ENCODE measurements around the gene HEYL.
A peak's percentile ranks its signal among the peaks of the same experiment; 100 is the strongest.

Gene HEYL

DNA sequence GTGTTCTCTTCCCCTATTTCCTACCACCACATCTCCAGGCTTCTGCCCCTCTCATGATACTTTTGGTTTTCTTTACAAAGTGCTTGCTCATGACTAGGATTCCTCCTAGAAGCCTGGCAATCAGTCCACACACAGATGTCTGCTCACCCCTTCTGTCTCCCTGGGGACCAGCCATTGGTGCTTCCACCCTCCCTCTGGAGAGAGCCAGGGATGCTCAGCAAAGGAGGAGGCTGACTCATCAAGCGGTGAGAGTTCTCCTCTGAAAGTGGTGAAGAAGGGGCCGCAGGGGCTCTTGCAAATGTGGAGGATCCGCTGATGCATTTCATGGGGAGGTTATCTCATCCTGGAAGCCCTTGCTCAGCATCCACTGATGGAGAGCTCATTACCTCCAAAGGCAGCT, 18.0 kb upstream of the HEYL start:
- H2BK5ac ChIP-seq (ENCODE audit: low read depth, low read length, poor library complexity), result no peak overlapping the region
- no peak overlapping the region for H2BK120ac ChIP-seq (ENCODE audit: insufficient read depth, low read length, poor library complexity)
- H4K8ac ChIP-seq (ENCODE audit: low read depth, low read length), result no peak overlapping the region
- H4K12ac ChIP-seq (ENCODE audit: low read depth, low read length), result no peak overlapping the region
- no peak overlapping the region for H3K4me2 ChIP-seq (ENCODE audit: low read length)
- H4K91ac ChIP-seq (ENCODE audit: low read depth, low read length), result no peak overlapping the region
- H3K4ac ChIP-seq (ENCODE audit: low read depth, low read length), result no peak overlapping the region
- H3K36me3 ChIP-seq (ENCODE audit: control insufficient read depth in 1 of 2, insufficient read depth in 2 of 2, low read length in 2 of 2), result no peaks in the 10 kb centered on the region
- H3K79me2 ChIP-seq (ENCODE audit: control insufficient read depth, insufficient read depth, low read length, poor library complexity), result no peaks in the 10 kb centered on the region
- no peak overlapping the region for H3K23ac ChIP-seq (ENCODE audit: low read length)
- H3K27ac ChIP-seq (ENCODE audit: low read depth, low read length), result no peak overlapping the region
- H3K18ac ChIP-seq (ENCODE audit: low read length), result no peak overlapping the region
- H3K4me1 ChIP-seq (ENCODE audit: control insufficient read depth in 1 of 2, insufficient read depth in 2 of 2, low read length in 2 of 2), result no peaks in the 10 kb centered on the region
- no peak overlapping the region for H3K4me3 ChIP-seq (ENCODE audit: low read depth, low read length)
- H2AK5ac ChIP-seq (ENCODE audit: low read length), result no peak overlapping the region
- DNase-seq, result no peak
- peaks cover 4% of the 10 kb centered on the region for H3K27me3 ChIP-seq (ENCODE audit: insufficient read depth, low read length)
- H2AFZ ChIP-seq (ENCODE audit: insufficient read depth, low read length, poor library complexity), result no peak overlapping the region
- H3K14ac ChIP-seq (ENCODE audit: low read length), result no peak overlapping the region
- no peak overlapping the region for H3K9ac ChIP-seq (ENCODE audit: low read length)
- no CpG with 5 or more reads among the region's 3 CpGs for WGBS (ENCODE audit: extremely low coverage, insufficient coverage, insufficient read length)
- H2BK12ac ChIP-seq (ENCODE audit: low read length), result no peak overlapping the region
- no peaks in the 10 kb centered on the region for H3K79me1 ChIP-seq (ENCODE audit: low read length)
- no peaks in the 10 kb centered on the region for H3K9me3 ChIP-seq (ENCODE audit: insufficient read depth, low read depth, low read length)

DNA sequence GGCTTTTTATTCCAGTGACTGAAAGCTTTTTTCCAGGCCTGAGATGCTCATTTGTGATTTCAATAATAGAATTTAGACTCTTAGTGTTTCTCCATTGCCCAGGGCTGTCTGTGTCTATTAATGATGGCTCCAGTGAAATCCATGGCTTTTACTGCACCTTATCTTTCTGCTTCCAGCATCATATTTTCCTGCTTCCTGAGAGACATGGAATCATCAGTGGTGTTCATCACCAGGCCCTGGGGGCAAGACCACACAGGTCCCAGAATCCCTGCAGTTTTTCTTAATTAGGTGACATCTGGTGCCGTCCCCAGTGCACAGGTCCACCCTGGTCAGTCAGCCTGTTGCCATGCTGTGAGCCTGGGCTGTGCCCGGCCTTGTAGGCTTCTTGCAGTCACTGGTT, 16.9 kb upstream of the HEYL start:
- Histone ChIP-seq H3K4me2 (ENCODE audit: low read length) (no peak overlapping the region), H3K18ac (ENCODE audit: low read length) (no peak overlapping the region), H3K4ac (ENCODE audit: low read depth, low read length) (no peak overlapping the region), H3K79me1 (ENCODE audit: low read length) (no peaks in the 10 kb centered on the region), H2AK5ac (ENCODE audit: low read length) (no peak overlapping the region), H3K4me1 (ENCODE audit: control insufficient read depth in 1 of 2, insufficient read depth in 2 of 2, low read length in 2 of 2) (no peaks in the 10 kb centered on the region), H4K91ac (ENCODE audit: low read depth, low read length) (no peak overlapping the region), H3K4me3 (ENCODE audit: low read depth, low read length) (no peak overlapping the region), H3K14ac (ENCODE audit: low read length) (no peak overlapping the region), H4K12ac (ENCODE audit: low read depth, low read length) (no peak overlapping the region), H4K8ac (ENCODE audit: low read depth, low read length) (no peak overlapping the region), H2AFZ (ENCODE audit: insufficient read depth, low read length, poor library complexity) (no peak overlapping the region), H3K27ac (ENCODE audit: low read depth, low read length) (no peak overlapping the region), H3K23ac (ENCODE audit: low read length) (no peak overlapping the region), H3K27me3 (ENCODE audit: insufficient read depth, low read length) (peaks cover 4% of the 10 kb centered on the region), H3K36me3 (ENCODE audit: control insufficient read depth in 1 of 2, insufficient read depth in 2 of 2, low read length in 2 of 2) (no peaks in the 10 kb centered on the region), H2BK12ac (ENCODE audit: low read length) (no peak overlapping the region), H3K9ac (ENCODE audit: low read length) (no peak overlapping the region), H2BK5ac (ENCODE audit: low read depth, low read length, poor library complexity) (no peak overlapping the region), H2BK120ac (ENCODE audit: insufficient read depth, low read length, poor library complexity) (no peak overlapping the region), H3K79me2 (ENCODE audit: control insufficient read depth, insufficient read depth, low read length, poor library complexity) (no peaks in the 10 kb centered on the region), H3K9me3 (ENCODE audit: insufficient read depth, low read depth, low read length) (no peaks in the 10 kb centered on the region)
- DNase-seq, result no peak
- no CpG with 5 or more reads among the region's 2 CpGs for WGBS (ENCODE audit: extremely low coverage, insufficient coverage, insufficient read length)

DNA sequence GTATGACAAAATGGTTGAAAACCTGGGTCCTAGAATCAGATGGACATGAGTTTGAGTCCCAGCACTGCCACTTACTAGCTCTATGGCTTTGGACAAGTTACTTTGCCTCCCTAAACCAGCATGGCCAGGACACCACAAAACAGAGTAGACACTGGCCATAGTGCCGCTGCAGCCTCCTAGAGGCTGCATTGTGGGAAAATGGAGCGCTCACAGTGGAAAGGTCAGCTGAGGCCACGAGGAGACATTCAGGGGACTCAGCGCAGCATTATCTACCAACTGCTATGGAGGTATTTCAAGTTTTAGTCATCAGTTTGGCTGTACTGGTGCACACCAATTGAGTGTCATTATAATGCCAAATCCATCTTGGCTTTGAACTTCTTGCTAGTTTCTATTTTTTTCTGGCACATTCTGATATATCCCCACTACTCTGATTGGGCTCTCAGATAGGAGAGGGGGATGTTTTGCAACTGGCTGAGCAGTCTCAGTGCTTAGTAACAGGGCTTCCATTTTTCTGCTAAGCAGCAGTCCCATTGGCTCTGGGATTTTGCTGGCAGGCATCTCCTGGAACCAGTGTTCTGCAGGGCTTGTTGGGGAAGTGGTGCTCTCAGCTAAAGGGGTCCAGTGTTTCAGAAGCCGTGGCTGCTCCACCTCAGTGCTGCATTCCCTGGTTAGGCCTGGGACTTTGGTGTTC, 16.3 kb upstream of the HEYL start:
- Histone ChIP-seq H3K36me3 (ENCODE audit: control insufficient read depth in 1 of 2, insufficient read depth in 2 of 2, low read length in 2 of 2) (no peaks in the 10 kb centered on the region), H4K12ac (ENCODE audit: low read depth, low read length) (no peak overlapping the region), H3K9ac (ENCODE audit: low read length) (no peak overlapping the region), H3K4me3 (ENCODE audit: low read depth, low read length) (no peak overlapping the region), H2AFZ (ENCODE audit: insufficient read depth, low read length, poor library complexity) (no peak overlapping the region), H3K27ac (ENCODE audit: low read depth, low read length) (no peak overlapping the region), H3K79me2 (ENCODE audit: control insufficient read depth, insufficient read depth, low read length, poor library complexity) (no peaks in the 10 kb centered on the region), H2BK5ac (ENCODE audit: low read depth, low read length, poor library complexity) (no peak overlapping the region), H2BK120ac (ENCODE audit: insufficient read depth, low read length, poor library complexity) (no peak overlapping the region), H3K14ac (ENCODE audit: low read length) (no peak overlapping the region), H3K23ac (ENCODE audit: low read length) (no peak overlapping the region), H3K4me1 (ENCODE audit: control insufficient read depth in 1 of 2, insufficient read depth in 2 of 2, low read length in 2 of 2) (no peaks in the 10 kb centered on the region), H4K91ac (ENCODE audit: low read depth, low read length) (no peak overlapping the region), H2AK5ac (ENCODE audit: low read length) (no peak overlapping the region), H3K18ac (ENCODE audit: low read length) (no peak overlapping the region), H3K9me3 (ENCODE audit: insufficient read depth, low read depth, low read length) (no peaks in the 10 kb centered on the region), H3K4me2 (ENCODE audit: low read length) (no peak overlapping the region), H3K79me1 (ENCODE audit: low read length) (no peaks in the 10 kb centered on the region), H4K8ac (ENCODE audit: low read depth, low read length) (no peak overlapping the region), H3K4ac (ENCODE audit: low read depth, low read length) (no peak overlapping the region), H3K27me3 (ENCODE audit: insufficient read depth, low read length) (peaks cover 4% of the 10 kb centered on the region), H2BK12ac (ENCODE audit: low read length) (no peak overlapping the region)
- WGBS (ENCODE audit: extremely low coverage, insufficient coverage, insufficient read length), result no CpG with 5 or more reads among the region's 5 CpGs
- no peak for DNase-seq

GRCh38 chr1:39654291-39654690, 14.8 kb upstream of the HEYL start:
- no peaks in the 10 kb centered on the region for H3K27me3 ChIP-seq (ENCODE audit: insufficient read depth, low read length)
- peak overlapping the region; percentile 16 for H3K23ac ChIP-seq (ENCODE audit: low read length)
- H3K27ac ChIP-seq (ENCODE audit: low read depth, low read length), result no peak overlapping the region
- no peak overlapping the region for H3K4me2 ChIP-seq (ENCODE audit: low read length)
- H4K12ac ChIP-seq (ENCODE audit: low read depth, low read length), result no peak overlapping the region
- H2AFZ ChIP-seq (ENCODE audit: insufficient read depth, low read length, poor library complexity), result no peak overlapping the region
- no peak overlapping the region for H3K4ac ChIP-seq (ENCODE audit: low read depth, low read length)
- H3K9ac ChIP-seq (ENCODE audit: low read length), result no peak overlapping the region
- H2BK5ac ChIP-seq (ENCODE audit: low read depth, low read length, poor library complexity), result no peak overlapping the region
- no peak overlapping the region for H3K4me3 ChIP-seq (ENCODE audit: low read depth, low read length)
- no peaks in the 10 kb centered on the region for H3K79me1 ChIP-seq (ENCODE audit: low read length)
- H3K79me2 ChIP-seq (ENCODE audit: control insufficient read depth, insufficient read depth, low read length, poor library complexity), result no peaks in the 10 kb centered on the region
- no peaks in the 10 kb centered on the region for H3K4me1 ChIP-seq (ENCODE audit: control insufficient read depth in 1 of 2, insufficient read depth in 2 of 2, low read length in 2 of 2)
- no peak overlapping the region for H2AK5ac ChIP-seq (ENCODE audit: low read length)
- H3K36me3 ChIP-seq (ENCODE audit: control insufficient read depth in 1 of 2, insufficient read depth in 2 of 2, low read length in 2 of 2), result no peaks in the 10 kb centered on the region
- H4K8ac ChIP-seq (ENCODE audit: low read depth, low read length), result no peak overlapping the region
- no peak overlapping the region for H4K91ac ChIP-seq (ENCODE audit: low read depth, low read length)
- no peak overlapping the region for H3K14ac ChIP-seq (ENCODE audit: low read length)
- no peaks in the 10 kb centered on the region for H3K9me3 ChIP-seq (ENCODE audit: insufficient read depth, low read depth, low read length)
- H2BK120ac ChIP-seq (ENCODE audit: insufficient read depth, low read length, poor library complexity), result no peak overlapping the region
- H2BK12ac ChIP-seq (ENCODE audit: low read length), result no peak overlapping the region
- WGBS (ENCODE audit: extremely low coverage, insufficient coverage, insufficient read length), result no CpG with 5 or more reads among the region's 7 CpGs
- no peak overlapping the region for H3K18ac ChIP-seq (ENCODE audit: low read length)
- DNase-seq, result no peak

Measured in trophoblast cell (in vitro differentiated cells and primary cell).